ENCODE measurements around the gene AGR3.
"Not testable (repeated sequence)": the region's sequence is repeated elsewhere in the genome, so short reads cannot be mapped to it uniquely, and the experiment has no call there.

The AGR3 gene

DNA sequence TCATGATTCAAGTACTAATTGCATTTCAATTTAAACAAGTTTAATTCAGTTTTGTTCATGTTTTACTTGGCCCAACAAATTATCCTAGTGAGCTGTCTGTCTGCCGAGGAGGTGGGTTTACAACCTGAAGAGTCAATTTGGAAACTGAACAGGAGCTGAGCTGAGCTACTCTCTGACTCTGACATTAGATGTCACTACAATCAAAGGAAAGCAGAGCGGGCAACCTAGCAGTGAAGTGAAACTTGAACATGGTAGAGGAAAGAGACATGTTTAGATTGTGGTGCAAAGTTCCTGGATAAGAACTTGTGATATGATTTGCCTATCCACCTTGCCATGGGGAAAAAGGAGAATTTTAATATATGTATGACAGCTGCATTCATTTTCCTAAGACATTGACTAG, 9.6 kb upstream of the AGR3 start:
- DNase-seq, result peak; percentile 40 to 63 (median 56)

DNA sequence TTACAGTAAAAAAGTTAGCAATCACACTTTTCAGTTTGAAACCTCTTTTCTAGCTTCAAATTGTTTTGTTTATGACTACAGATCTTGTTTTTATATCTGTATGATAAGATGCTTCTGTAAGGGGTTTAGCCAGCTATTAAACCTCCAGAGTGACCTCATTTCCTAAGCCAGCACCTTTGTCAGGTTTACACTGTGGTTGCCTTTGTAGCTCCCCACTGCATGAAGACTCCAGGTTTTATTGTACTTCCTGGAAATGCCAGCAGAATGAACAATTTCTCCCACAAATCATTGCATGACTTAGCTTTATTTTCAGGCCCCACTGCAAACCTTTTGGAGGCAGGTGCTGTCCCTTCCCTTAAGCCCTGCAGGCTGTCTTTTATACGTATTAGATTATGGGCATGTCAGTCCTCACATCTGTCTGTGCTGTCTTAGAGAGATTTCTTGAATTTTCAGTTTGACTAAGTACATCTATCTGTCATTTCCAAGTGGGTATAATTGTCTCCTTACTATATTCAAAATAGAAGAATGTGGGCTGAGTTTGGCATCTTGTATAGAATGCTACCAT, 8.2 kb upstream of the AGR3 start:
- no peak for DNase-seq

DNA sequence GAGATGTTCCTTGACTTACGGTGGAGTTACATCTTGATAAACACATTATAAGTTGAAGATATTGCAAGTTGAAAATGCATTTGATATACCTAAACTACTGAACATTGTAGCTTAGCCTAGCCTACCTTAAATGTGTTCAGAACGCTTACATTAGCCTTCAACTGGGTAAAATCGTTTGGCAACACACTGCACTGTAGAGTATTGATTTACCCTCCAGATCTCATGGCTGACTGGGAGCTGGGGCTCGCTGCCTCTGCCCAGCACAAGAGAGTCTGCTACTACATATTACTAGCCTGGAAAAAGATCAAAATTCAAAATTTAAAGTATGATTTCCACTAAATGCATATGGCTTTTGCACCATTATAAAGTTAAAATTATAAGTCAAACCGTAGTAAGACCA, 7.5 kb upstream of the AGR3 start:
- no peak for DNase-seq

DNA sequence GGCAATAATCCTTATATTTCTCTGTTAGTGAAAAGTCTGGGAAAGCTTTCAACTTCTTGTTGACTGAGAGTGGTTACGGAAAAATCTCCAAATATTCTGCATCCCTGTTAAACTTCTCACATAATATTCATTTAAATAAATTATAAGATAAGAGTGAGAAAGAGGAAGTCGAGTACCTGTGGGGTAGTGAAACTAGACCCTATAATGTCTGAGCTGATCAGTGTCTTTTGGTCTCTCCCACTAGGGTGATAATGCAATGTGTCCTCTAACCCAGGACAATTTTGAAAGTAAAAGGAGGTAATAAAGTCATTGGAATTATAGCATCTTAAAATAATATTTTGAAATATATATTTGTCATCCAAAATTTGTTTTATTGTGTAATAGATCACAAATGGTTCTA, 2.1 kb upstream of the AGR3 start:
- no peak for DNase-seq

DNA sequence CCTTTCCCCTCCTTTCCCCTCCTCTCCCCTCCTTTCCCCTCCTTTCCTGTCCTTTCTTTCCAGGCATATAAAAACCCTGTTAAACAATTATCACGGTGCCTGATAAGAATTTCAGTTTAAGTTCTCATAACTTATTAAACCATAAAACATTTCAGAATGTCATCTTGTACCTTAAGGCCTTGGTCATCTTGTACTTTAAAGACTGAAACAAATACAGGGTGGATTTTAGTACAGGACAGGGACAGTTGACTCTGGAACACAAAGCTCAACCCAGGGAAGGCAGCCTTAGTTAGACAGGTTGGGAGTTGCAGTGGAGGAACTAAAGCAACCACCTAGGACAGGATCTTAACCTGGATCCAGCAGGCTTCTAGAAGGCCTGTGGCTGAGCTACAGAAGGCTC, 1.2 kb downstream of the AGR3 start:
- no peak for DNase-seq

DNA sequence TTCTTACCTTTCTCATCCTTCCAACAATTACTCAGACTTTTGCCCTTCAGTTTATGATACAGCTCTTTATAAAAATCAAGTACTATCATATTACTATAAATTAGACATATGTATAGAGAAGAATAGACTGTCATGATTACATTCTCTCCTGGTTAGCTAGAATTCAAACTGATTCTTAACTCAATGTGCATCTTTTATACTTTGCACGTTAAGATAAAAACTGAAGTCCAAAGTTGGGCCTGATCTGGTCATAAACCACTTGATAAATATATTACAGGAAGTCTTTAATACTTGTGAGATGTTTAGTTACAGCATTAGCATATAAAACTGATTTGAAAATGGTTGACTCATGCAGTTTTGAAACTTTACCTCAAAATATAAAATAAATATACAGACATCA, 2.6 kb downstream of the AGR3 start:
- no peak for DNase-seq

DNA sequence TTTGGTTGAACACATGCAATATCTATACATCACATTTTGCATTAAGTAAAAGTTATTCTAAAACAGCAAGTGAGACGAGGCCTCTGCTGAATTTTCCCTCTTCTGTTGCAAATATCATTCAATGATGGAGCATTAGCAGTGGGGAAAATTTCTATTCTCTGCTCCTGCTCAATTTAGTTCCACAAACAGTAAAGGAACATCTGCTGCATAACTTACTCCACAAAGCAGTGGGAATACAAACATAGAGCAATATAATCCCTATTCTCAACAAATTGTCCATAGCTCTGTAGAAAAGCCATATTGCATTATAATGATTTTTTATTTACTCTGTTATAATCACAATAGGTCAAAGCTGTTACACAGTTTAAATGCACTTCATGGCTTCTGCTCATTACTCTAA, 5.9 kb downstream of the AGR3 start:
- DNase-seq, result no peak

DNA sequence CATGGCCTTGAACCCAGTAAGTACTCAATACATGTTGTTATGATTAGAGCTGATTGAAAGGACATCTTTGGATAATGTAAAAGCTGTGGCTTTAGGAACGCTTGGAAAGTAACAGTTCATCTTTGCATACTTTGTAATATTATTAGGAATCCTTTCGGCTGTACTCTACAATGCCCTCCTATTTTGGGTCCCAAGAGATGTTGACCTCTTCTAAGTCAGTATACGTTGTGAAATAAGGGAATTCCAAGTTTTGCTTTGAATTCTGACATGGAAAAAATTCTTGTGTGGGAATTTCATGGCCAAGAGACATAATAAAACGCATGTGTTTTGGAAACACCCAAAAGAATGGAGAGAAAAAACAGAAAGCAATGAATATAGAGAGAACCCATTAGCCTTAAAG, 7.7 kb downstream of the AGR3 start:
- DNase-seq, result no peak

DNA sequence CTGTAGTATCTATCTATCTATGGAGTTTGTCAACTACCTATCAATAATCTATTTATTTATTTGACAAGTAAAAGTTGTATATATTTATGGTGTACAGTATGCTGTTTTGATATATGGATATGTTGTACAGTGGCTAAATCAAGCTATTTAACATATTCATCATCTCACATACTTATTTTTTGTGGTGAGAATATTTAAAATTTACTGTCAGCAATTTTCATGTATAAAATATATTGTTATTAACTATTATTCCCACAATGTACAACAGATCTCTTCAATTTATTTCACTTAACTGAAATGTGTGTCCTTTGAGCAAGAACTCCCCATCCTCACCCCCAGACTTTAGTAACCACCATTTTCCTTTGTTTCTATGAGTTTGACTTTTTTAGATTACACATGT, 14.5 kb downstream of the AGR3 start:
- no peak for DNase-seq

DNA sequence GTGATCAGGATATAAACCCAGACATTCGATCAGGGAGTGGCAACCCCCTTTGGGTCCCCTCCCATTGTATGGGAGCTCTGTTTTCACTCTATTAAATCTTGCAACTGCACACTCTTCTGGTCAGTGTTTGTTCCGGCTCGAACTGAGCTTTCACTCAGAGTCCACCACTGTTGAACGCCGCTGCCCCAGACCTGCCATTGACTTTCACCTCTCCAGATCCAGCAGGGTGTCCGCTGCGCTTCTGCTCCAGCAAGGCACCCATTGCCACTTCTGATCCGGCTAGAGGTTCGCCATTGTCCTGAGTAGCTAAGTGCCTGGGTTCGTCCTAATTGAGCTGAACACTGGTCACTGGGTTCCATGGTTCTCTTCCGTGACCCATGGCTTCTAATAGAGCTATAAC, 28.6 kb downstream of the AGR3 start:
- not testable (repeated sequence) for DNase-seq

DNA sequence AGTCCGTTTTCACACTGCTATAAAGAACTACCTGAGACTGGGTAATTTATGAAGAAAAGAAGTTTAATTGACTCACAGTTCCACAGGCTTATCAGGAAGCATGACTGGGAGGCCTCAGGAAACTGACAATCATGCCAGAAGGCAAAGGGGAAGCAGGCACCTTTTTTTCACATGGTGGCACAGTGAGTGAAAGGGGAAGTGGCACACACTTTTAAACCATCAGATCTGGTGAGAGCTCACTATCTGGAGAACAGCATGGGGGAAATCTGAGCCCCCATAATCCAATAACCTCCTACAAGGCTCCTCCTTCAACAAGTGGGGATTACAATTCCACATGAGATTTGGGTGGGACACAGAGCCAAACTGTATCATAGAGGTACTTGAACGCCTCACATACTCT, 30.0 kb downstream of the AGR3 start:
- peak; percentile 45 to 56 (median 46) for DNase-seq

DNA sequence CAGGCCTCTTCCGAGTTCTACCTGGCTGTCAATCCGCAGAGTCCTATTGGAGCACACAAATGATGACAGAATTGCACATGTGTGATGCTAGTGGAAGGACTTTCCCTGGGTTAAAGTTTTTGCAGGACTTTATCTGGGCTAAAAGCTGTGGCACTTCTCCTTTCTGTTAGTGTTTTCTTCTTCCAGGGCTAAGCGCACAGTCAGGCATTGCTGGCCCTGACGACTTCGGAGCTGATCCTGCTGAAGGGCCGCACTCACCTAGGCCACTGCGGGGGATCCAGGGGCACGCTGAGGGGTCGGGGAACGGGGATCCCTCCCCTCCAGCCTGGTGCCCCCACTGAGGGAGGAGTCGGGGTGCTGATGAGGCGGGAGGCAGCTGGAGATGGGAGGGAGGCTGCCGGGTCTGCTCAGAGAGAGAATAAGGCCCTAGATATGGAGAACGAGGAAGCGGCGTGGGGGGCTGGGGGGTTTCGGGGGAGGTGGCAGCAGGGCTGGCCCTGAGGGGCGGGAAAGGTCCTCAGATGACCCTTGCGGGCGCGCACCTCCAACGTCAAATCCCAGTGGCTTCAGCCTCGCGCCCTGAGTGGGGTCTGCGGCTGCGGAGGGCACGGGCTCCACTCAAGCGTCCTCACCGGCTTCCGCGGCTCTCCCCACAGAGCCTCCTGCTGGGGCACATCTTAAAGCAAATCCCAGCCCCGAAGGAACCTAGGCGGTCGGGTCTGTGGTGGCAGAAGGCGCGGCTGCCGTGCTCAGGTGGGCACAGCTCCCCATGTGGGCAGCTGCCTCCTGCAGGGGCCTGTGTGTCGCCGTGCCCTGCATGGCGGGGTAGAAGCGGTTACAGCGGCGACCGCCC, 30.9 kb downstream of the AGR3 start:
- peak in 2 of 3 donors; percentile 12 to 23 for DNase-seq

DNA sequence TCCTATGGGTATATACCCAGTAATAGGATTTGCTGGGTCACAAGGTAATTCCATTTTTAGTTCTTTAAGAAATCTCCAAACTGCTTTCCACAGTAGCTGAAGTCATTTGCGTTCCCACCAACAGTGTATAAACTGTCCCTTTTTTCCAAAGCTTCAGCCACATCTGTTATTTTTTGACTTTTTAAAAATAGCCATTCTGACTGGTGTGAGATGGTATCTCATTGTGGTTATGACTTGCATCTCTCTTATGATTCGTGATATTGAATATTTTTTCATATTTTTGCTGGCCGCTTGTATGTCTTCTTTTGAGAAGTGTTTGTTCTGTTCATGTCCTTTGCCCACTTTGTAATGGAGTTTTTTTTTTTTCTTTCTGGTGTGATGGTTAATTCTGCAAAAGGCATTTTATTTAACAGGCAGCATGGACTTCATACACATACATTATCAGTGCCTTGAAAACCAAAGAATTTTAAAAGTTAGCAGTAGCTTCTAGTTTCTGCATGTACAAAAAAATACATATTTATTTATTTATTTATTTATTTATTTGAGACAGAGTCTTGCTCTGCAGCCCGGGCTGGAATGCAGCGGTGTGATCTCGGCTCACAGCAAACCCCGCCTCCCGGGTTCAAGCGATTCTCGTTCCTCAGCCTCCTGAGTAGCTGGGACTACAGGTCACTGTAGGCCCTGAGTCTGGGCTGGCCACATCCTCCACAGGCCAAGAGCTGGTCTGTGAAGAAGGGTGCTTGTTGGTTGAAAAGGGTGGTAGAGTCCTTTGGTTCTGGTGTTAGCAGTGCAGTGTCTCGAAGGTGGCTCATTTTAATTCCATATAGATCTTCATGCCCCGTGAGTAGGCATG, 32.3 kb downstream of the AGR3 start:
- no peak for DNase-seq

DNA sequence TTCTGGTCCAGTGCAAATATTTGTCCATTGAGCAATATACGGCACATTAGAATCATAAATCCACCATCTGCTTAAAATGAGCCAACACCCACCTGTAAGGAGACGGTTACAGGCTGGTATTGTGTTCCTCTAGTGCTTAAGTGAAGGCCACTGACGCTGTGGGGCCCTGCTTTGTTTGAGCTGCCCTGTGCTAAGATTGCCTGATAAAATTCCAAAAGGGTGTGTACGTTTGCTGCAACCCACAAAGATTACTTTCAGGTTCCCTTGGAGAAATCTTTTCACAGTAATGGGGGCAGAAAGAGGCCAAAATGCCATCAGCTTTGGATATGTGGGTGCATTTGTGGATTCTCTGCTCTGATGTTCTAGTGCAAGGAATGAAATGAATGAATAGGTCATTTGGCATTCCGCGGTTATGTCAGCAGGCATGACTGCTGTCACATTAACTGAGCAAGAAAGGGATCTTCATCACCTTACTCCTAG, 34.4 kb downstream of the AGR3 start:
- no peak for DNase-seq

DNA sequence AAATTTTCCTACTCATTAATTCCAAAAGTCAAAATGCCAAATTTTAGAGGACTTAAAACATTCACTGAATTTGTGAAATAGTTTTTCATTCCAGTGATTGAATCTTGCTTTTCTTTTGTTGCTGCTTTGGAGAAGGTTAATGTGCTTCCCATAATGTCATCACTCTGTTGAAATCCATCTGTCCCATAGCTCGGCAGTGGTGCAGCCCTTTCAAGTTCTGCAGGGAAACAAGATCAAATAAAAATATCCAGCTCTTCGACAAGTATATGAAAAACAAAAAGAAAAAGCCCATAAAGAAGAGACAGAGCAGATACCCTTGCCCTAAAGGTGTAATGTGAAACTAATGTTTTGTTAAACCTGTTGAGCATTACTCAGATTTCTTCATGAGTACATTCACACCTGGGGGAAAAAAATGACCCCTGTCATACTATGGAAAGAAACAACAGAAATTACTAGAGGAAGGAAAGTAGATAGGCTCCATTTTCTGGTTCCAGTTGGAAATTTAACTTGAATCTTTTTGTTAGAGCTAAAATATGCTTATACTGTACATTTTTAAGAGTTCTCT, 35.1 kb downstream of the AGR3 start:
- no peak for DNase-seq

DNA sequence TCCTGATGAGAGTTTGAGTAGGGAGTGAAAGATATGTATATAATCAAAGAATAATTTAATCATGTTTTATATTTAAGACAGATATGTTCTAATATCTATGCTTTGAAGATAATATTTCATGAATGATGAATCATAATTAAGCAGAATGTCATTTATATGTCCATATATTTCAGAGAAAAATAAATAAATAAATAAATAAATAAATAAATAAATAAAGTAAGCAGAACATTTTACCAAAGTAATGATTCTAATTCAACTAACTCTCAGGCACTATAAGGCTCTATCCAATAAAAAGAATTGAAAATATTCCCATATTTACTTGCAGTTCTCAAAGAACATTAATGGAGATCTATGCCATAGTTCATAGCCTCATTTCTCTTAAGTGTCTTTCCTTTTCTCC, 36.0 kb downstream of the AGR3 start:
- no peak for DNase-seq

DNA sequence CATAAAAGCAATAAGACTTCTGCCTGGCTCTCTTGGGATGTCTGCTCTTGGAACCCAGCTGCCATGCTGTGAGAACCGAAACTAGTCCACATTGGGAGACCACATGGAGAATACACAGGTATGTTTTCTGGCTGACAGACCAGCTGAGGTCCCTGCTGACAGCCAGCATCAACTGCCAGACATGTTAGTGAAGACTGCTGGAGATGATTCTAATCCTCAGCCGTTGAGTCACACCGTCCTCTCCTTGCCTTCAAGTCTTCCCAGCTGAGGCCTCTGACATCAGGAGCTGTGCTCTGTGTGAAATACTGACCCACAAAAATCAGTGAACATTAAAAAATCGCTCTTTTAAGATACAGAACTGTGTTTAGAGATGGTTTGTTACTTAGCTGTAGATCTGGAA, 40.1 kb downstream of the AGR3 start:
- DNase-seq, result no peak

DNA sequence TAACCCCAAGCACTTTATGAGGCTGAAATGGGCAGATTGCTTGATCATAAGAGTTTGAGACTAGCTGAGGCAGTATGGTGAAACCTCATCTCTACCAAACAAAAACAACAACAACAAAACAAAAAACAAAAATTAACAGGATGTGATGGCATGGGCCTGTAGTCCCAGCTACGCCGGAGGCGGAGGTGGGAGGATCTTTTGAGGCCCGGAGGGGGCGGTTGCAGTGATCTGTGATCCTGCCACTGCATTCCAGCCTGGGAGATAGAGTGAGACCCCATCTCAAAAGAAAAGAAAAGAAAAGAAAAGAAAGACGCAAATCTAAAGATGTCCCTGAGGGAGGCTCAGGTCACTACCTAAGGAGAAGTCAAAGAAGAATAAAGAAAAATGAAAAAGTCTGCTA, 41.7 kb downstream of the AGR3 start:
- DNase-seq, result no peak

DNA sequence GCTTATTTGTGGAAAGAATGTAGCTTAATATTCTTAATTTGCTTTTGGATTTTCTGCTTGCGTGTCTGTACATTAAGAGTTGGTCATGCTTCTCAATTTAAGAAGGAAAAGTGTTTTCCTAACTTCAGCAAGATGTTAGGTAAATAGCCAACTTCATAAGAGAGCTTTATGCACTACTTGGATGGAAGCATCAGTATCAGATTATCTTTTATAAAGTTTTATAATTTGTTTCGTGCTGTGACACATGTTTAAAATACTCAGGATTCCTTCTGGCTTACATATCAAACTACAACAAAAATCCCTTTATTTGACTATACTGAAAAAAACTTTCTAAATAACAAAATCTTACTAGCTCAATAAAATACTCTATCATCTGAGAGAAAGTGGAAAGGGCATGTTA, 42.1 kb downstream of the AGR3 start:
- DNase-seq, result no peak

DNA sequence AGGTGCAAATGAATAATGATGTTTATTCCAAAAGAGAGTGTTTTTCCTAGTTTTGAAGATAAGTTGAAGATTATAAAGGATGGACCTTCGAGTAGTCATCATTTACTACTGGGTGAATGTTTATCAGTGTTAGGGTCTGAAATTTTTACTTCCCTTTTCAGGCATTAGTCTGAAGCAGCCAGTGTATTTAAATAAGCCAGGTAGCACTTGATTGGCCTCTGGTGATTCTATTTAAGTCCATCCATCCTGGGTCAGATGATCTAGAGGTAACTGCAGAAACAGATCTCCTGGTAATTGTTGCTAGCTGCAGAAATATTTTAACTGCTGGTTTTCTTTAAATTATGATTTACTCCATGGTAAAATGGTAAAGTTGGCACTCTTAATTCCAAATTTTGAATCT, 42.9 kb downstream of the AGR3 start:
- no peak for DNase-seq

DNA sequence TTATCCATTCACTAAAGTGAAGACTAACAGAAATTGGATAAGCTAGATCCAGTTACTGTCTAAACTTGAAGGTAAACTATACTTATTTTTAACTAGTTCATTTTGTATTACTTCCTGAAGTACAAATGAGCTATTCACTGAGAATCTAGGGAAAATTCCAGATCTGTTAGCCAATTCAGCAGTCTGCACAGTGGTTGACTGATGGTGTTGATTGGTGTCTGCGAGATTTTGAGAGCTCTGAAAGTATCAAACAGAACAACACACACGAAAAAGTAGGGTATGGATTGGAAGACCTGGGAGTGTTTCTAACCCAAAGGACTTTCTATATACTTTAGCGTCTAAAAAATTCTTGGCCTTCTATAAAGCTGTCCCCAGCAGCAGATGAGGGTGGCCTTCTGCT, 43.4 kb downstream of the AGR3 start:
- no peak for DNase-seq

DNA sequence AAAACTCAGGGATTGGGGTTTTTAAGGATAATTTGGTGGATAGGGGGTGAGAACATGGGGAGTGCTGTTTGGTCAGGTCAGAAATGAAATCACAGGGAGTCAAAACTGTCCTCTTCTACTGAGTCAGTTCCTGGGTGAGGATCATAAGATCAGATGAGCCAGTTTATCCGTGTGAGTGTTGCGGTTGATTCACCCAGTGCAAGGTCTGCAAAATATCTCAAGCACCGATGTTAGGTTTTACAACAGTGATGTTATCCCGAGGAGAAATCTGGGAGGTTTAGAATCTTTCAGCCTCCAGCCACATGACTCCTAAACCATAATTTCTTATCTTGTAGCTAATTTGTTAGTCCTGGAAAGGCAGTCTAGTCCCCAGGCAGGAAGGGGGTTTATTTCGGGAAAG, 45.3 kb downstream of the AGR3 start:
- no peak for DNase-seq

DNA sequence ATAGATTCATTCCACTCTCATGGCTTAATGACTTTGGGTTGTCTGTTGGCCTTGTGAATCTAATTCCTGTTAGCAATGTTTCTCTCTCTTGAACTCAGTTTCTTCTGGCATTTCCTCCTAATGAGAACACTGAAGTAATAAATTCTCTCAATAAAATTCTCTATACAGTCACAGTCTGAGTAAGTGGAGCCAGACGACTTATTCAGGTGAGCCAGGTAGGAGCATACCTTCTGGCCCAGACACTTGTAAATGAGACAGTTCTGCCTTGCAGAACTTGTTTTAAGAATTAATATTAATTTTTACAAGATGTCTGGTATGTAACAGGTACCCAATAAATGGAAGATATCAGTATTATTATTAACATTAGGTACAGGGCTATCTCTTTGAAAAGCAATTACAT, 48.4 kb downstream of the AGR3 start:
- no peak for DNase-seq

DNA sequence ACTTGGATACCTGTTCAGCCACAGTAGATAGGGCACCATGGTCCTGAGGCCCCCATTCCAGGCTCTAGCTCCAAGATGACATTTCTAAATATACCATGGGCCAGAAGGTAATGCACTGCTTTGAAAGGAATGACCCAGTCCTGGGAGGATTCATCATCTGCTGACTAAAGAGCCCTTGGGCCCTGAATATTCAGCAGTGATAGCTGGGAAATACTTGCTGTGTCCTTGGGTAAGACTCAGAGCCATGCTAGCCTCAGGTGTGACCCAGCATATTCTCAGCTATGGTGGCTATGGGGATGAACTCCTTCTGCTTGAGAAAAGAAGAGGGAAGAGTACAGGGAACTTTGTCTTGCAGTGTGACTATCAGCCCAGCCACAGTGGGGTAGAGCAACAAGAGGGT, 55.7 kb downstream of the AGR3 start:
- DNase-seq, result no peak

Data from suppressor macrophage treated with lipopolysaccharide for 1 hour (primary cell).